ENCODE results near the gene FAM151B. TPM values are rescaled to one million over a fixed set of nuclear protein-coding genes. Genes with fewer than 3 reads are reported as not detected.
"Not testable (repeated sequence)": the region's sequence is repeated elsewhere in the genome, so short reads cannot be mapped to it uniquely, and the experiment has no call there.

FAM151B gene
- total and polyA plus RNA-seq, 12 donors: 1.1 to 5.7 (median 3.5) TPM

DNA sequence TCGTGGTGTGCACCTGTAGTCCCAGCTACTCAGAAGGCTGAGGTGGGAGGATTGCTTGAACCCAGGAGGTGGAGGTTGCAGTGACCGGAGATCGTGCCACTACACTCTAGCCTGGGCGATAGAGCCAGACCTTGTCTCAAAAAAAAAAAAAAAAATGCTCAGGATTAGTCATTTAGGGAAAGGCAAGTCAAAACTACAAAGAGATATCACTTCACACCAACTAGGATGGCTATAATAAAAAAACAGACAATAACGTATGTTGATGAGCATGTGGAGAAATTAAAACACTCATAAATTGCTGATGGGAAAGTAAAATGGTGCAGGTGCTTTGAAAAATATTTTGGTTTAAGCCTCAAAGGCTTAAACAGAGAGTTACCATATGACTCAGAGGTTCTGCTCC is 88.5 kb downstream of the FAM151B start:
- H3K4me1 ChIP-seq (replicated peaks in 1 of 2): no peaks in the 10 kb centered on the region
- no peak overlapping the region for H3K27ac ChIP-seq
- DNase-seq: no peak
- no peak overlapping the region for H3K4me3 ChIP-seq
- H3K36me3 ChIP-seq (replicated peaks in 1 of 2): no peaks in the 10 kb centered on the region
- intact Hi-C loops (cut with DNase I): no loop called here
- no peaks in the 10 kb centered on the region for H3K9me3 ChIP-seq (replicated peaks in 1 of 3)
- TF ChIP-seq POLR2A (IDR thresholded peaks at IDR 0.05): no peak
- TF ChIP-seq, protein P1, sequence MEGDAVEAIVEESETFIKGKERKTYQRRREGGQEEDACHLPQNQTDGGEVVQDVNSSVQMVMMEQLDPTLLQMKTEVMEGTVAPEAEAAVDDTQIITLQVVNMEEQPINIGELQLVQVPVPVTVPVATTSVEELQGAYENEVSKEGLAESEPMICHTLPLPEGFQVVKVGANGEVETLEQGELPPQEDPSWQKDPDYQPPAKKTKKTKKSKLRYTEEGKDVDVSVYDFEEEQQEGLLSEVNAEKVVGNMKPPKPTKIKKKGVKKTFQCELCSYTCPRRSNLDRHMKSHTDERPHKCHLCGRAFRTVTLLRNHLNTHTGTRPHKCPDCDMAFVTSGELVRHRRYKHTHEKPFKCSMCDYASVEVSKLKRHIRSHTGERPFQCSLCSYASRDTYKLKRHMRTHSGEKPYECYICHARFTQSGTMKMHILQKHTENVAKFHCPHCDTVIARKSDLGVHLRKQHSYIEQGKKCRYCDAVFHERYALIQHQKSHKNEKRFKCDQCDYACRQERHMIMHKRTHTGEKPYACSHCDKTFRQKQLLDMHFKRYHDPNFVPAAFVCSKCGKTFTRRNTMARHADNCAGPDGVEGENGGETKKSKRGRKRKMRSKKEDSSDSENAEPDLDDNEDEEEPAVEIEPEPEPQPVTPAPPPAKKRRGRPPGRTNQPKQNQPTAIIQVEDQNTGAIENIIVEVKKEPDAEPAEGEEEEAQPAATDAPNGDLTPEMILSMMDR (IDR thresholded peaks at IDR 0.05): no peak
- WGBS, 4 donors: 75 to 86% (median 79%) methylated on average over 5 of the region's 5 CpGs
- H3K27me3 ChIP-seq: peaks cover 16% of the 10 kb centered on the region

DNA sequence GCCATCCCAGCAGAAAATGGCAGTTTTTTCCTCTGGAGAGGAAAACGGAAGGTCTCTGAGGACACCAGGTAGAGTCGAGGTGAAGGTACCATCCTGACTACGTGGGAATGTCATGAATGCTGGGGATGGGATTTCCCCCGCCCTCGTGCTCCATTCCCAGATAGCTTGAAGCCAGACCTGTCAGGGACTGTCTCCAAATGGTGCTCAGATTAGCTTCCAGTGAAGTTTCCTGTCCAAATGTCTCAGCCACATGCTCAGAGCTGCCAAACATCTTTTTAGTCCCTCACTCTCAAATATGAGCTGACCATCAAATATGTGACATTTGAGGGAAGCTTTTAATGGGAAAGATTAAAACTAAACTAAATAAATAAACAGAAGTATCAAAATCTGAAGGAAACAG is 89.8 kb downstream of the FAM151B start:
- TF ChIP-seq POLR2A (IDR thresholded peaks at IDR 0.05): no peak
- TF ChIP-seq, protein P1 (IDR thresholded peaks at IDR 0.05): no peak
- Histone ChIP-seq H3K9me3 (replicated peaks in 1 of 3) (no peaks in the 10 kb centered on the region), H3K27ac (no peak overlapping the region), H3K4me3 (no peak overlapping the region), H3K4me1 (replicated peaks in 1 of 2) (no peaks in the 10 kb centered on the region), H3K27me3 (peaks cover 9% of the 10 kb centered on the region), H3K36me3 (replicated peaks in 1 of 2) (no peaks in the 10 kb centered on the region)
- WGBS, 4 donors: 35 to 60% (median 42%) methylated on average over 1 to 5 of the region's 5 CpGs
- intact Hi-C loops (cut with DNase I): no loop called here
- DNase-seq: no peak

DNA sequence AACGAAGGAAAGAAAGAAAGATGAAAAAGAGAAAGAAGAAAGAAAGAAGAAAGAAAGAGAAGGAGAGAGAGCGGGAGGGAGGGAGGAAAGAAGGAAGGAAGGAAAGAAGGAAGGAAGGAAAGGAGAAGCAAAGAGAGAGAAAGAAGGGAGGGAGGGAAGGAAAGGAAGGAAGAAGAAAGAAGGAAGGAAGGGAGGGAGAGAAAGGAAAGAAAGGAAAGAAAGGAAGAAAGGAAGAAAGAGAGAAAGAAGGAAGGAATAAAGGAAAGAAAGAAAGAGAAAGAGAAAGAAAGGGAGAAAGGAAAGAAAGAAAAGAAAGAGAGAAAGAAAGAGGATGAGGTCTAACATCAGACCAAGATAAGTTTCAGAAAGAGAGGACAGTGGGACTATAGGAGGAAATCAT is 91.2 kb downstream of the FAM151B start:
- no peaks in the 10 kb centered on the region for H3K9me3 ChIP-seq (replicated peaks in 1 of 3)
- H3K4me1 ChIP-seq (replicated peaks in 1 of 2): no peaks in the 10 kb centered on the region
- intact Hi-C loops (cut with DNase I): no loop called here
- H3K36me3 ChIP-seq (replicated peaks in 1 of 2): no peaks in the 10 kb centered on the region
- peaks cover 4% of the 10 kb centered on the region for H3K27me3 ChIP-seq
- TF ChIP-seq, protein P1 (IDR thresholded peaks at IDR 0.05): no peak
- TF ChIP-seq POLR2A (IDR thresholded peaks at IDR 0.05): no peak
- 92 to 97% (median 95%) methylated on average over 2 of the region's 2 CpGs for WGBS, 4 donors
- H3K4me3 ChIP-seq: no peak overlapping the region
- no peak overlapping the region for H3K27ac ChIP-seq
- no peak for DNase-seq

DNA sequence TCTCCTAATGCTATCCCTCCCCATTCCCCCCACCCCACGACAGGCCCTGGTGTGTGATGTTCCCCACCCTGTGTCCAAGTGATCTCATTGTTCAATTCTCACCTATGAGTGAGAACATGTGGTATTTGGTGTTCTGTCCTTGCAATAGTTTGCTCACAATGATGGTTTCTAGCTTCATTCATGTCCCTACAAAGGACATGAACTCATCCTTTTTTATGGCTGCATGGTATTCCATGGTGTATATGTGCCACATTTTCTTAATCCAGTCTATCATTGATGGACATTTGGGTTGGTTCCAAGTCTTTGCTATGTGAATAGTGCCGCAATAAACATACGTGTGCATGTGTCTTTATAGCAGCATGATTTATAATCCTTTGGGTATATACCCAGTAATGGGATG is 92.4 kb downstream of the FAM151B start:
- H3K4me3 ChIP-seq; H3K27me3 ChIP-seq; intact Hi-C loops (cut with DNase I); H3K4me1 ChIP-seq (replicated peaks in 1 of 2); DNase-seq; H3K27ac ChIP-seq; H3K36me3 ChIP-seq (replicated peaks in 1 of 2); H3K9me3 ChIP-seq (replicated peaks in 1 of 3): not testable (repeated sequence)
- WGBS, 4 donors: 69 to 95% (median 92%) methylated on average over 3 of the region's 3 CpGs

DNA sequence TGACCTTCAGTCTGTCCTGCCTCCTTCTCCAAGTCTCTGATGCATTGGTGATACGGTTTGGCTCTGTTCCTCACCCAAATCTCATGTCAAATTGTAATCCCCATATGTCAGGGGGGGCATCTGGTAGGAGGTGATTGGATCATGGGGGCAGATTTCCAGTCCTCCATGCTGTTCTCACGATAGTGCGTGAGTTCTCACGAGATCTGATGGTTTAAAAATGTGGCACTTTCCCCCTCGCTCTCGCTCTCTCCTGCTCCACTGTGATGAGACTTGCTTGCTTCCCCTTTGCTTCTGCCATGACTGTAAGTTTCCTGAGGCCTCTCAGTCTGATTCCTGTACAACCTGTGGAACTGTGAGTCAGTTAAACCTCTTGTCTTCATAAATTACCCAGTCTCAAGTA is 96.9 kb downstream of the FAM151B start:
- TF ChIP-seq, protein P1 (IDR thresholded peaks at IDR 0.05): no peak
- TF ChIP-seq POLR2A (IDR thresholded peaks at IDR 0.05): no peak
- Histone ChIP-seq H3K36me3 (replicated peaks in 1 of 2) (no peaks in the 10 kb centered on the region), H3K9me3 (replicated peaks in 1 of 3) (no peaks in the 10 kb centered on the region), H3K27ac (no peak overlapping the region), H3K4me3 (no peak overlapping the region), H3K4me1 (replicated peaks in 1 of 2) (no peaks in the 10 kb centered on the region), H3K27me3 (no peaks in the 10 kb centered on the region)
- DNase-seq: no peak
- intact Hi-C loops (cut with DNase I): no loop called here
- WGBS, 4 donors: 66 to 89% (median 81%) methylated on average over 6 of the region's 6 CpGs
